SU-DHL-6 (cell line): ENCODE measurements around the gene MED27.

ENCODE experiments used
- CTCF ChIP-seq: fragments of 200-600 bp; sonication (generic); IDR thresholded peaks from one replicate; pipeline ENCODE4 v1.5.1; 2017; ENCODE audit warnings: antibody characterized with exemption, mild to moderate bottlenecking, low read length, moderate library complexity; ENCODE audit not compliant: insufficient read depth, poor library complexity, severe bottlenecking
- EZH2phosphoT487 ChIP-seq: fragments of 200-600 bp; sonication (generic), shearing (Covaris generic); conservative IDR thresholded peaks from 2 replicates; pipeline ENCODE4 v1.6.1; 2018; ENCODE audit warnings: mild to moderate bottlenecking, antibody characterized with exemption, low read length, moderate library complexity, mixed read lengths

- TF ChIP-seq CTCF (no peak), EZH2phosphoT487 (no peak)
Observed at GRCh38 chr9:131980267-131981016, 99.2 kb downstream of the MED27 start.
